Right ventricle myocardium superior (tissue), 1 donor: Measurements from ENCODE around the gene YIF1B. TPM values are rescaled to one million over a fixed set of nuclear protein-coding genes. Genes with fewer than 3 reads are reported as not detected.

Experiments used
- ATAC-seq: fragments of 200-7000 bp; cut with Tn5 transposase; one replicate; pipeline ENCODE4 v1.9.1; 2020; ENCODE audit warnings: mild to moderate bottlenecking; ENCODE audit not compliant: poor library complexity
- DNase-seq: peaks from one replicate; pipeline ENCODE4 v3.0.0-alpha.2; 2020
- intact Hi-C: fragments of 100-400 bp; cut with DNase I; formaldehyde crosslinking; loops from one replicate; pipeline ENCODE4 v1.11.2; 2022
- total RNA-seq: library from RNA; stranded (reverse); fragmentation: NEBNext Ultra II Directional; extraction: Animal tissue kit (Norgen Biotek cat#: 25700); gene quantifications from one replicate; pipeline ENCODE4 v1.2.1, GENCODE V29; 2021
- donor health status: DM: no; HTN: yes; CAD: no; lungs with severe emphysema.

The YIF1B gene
- total RNA-seq, 1 donor from 2014 or later: 31.3 TPM

DNA sequence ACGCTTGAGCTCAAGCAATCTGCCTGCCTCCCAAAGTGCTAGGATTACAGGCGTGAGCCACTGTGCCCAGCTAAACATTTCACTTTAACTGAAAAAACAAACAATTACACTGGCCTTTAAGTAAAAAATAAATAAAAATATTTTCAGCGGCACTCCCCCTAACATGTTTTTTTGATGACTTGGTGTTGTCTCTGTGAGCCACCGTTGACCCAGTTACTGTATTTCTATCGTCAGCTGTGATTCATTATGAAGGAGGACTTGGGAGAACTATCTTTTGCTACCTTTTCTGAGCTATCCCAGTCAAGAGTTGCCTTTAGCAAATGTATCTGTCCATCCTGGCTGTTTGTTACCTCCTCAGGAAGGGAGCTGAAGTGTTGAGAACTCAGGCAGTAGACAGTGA, 30.2 kb downstream of the YIF1B start:
- ATAC-seq: no peak
- intact Hi-C loops: no loop called here

DNA sequence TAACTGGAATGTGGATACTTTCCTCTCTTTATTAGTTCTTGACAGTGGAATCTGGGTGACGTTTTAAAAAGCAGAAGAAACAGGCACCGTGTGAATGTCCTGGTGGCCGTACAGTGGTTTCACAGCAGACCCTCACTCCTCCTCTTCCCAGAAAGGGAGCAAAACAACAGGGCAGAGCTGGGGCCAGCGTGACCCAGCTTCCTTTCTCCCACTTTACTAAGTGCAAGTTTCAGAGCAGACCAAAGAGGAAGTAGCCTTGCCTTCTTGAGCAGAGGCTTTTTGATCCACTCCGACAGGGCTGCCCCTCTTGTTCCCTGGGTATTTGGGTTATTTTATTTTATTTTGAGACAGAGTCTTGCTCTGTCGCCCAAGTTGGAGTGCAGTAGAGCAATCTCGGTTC, 31.3 kb downstream of the YIF1B start:
- intact Hi-C loops: no loop called here
- peak; percentile 26 for ATAC-seq
- DNase-seq: no peak

More for the DNA sequence above, 30.2 kb downstream of the YIF1B start:
- no peak for DNase-seq

DNA sequence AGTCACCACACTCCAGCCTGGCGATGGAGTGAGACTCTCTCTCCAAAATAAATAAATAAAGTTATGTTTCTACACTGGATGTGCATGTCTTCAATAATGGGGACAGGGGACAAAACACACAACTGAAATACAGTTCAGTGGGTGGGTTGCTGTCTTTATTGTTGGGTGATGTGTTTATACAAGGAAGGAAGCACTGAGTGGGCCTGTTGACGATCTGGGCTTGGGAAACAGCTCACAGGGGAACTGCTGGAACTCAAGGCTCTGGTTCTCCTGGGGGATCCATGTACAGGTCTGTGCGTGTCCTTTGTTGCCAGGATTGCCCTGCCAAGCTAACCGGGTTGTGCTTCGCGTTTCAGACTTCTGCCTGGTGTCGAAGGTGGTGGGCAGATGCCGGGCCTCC, 32.5 kb downstream of the YIF1B start:
- intact Hi-C loops: no loop called here
- DNase-seq (no peak), ATAC-seq (no peak)

DNA sequence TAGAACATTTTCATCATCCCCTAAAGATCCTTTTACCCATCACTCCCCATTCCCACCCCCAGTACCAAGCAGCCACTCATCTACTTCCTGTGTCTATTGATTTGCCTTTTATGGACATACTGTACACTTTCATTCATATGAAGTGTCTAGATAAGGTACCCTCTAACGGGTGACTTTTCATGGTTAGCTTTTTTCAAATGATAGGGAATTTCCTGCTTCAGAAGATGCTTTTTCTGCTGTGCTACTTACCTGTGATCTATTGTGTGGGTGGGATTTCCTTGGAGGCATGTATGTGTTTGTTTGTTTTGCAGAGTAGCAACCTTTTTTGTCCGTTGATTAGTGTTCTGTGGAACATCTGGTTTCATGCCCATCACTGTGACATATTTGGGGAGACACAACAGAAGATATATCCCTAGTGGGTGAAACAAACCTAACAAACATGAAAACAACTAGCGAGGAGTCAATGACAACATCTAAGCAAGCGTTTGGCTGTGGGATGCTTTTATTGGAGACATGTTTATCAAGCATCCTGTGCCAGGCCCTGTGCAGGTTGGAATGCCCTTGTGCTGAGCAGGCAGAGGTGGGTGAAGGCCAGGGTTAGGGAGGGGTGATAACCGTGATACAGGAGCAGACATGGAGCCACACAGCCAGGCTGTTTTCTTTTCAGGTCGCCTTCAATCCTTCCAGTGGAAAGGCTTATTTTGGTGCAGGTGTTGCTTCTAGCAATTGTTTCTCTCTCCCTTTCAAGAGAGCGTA, 33.8 kb downstream of the YIF1B start:
- no peak for DNase-seq
- intact Hi-C loops: no loop called here
- ATAC-seq: no peak

DNA sequence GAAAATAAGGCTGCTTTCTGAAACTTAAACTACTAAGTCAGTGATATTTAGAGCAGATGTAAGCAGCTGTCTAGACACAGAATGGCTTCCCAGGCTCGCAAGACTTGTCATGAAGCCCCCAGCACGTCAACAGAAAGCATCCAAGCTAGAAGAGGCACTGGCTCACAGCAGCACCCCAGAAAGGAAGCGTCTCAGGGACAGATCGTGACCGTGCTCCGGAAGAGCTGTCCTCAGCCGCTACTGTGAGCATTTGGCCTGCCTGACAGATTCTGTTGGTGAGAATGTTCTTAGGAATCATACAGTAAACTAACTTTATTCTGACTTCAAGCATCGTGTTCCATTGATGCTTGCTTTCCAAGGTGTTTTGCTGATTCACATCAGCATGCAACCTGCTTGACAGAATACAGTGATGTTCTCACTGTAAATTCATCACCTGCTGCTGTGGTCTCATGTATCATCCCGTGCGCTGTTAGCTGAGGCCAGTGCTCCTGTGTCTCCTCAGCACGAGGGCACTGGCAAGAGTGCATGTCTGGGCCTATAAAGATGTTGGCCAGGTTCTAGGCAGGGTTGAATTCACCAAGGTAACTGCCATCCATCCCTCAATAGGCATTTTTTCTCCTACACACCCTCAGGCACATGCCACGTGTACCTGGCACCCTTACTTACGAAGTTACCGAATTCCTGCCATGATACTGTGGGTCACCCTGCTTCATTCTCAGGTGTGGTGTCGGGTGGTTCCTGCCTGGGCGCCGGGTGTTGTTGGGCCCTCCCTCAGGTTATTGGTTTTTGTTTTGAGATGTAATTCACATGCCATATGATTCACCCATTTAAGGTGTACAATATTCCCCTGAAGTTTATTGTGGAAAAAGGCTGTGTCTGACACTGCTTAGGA, 35.5 kb downstream of the YIF1B start:
- intact Hi-C loops: no loop called here

DNA sequence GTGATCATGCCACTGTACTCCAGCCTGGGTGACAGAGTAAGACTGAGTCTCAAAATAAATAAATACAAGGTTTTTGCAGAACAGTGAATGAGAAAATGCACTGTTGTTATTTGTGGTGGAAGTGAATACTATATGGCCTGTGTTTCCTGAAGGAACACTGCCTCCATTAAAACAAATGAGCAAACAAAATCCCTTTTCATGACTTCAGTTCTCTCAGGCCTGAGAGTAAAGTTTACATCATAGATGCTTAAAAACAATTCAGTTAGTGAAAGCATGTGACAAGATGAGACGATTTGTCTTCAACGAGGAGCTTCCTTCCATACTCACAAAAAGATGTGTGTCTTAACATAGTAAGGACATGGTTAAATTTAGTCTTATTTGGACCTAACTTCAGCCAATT, 37.0 kb downstream of the YIF1B start:
- intact Hi-C loops: loop anchor here (5.0 kb wide), 1 partner anchor 39 kb away; the partner anchor contains the start of genes KCNK6 and YIF1B
- DNase-seq (no peak), ATAC-seq (no peak)

More for the DNA sequence above, 35.5 kb downstream of the YIF1B start:
- ATAC-seq (no peak), DNase-seq (no peak)

DNA sequence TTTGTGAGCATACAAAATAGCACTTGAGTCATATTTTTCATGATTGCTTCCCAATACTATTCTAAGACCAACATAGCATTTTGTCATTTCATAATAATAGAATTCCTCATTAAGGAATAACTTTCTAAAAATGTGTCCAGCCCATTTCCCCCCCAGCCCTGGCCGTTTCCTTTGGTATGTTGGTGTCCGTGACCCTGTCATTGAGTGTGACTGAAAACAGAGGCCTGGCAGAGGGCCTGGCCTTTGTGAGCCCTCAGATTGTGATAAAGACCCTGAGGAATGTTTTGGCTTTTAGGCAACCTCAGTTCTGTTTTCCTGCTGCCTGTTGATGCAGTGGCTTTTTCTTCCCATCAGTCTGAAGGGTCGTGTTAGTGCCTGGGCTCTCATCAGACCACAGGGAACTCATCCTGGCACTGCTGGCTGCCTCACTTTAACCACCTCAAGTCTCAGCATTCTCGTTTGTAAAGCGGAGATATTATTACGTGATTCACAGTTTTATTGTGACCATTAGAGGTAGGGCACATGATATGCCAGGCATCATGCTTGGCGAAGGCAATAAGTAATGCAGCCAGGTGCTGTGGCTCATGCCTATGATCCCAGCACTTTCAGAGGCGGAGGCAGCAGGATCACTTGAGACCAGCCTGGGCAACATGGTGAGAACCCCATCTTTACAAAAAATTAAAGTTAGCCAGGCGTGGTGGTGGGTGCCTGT, 37.6 kb downstream of the YIF1B start:
- intact Hi-C loops: loop anchor here (5.0 kb wide), 1 partner anchor 39 kb away; the partner anchor contains the start of genes KCNK6 and YIF1B
- ATAC-seq: peak; percentile 85
- DNase-seq: peak; percentile 81

DNA sequence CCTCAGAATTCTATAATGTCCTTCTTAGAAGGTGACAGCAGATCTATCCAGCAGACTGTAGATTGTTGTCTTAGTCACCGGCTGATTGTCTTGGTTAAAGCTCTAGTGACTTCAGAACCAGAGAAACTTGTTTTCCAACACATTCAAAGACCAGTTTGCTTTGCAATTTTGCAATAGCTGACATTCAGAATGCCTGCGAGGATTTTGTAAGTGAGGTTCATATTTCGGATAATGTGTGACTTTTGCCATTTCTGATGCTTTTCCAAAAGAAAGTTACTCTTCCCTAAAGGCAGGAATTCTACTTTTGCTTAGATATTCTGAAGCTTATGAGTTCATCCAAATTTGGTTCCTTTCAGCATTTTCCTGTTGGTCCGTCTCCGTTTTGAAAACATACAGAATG, 38.2 kb downstream of the YIF1B start:
- ATAC-seq: no peak
- DNase-seq: no peak
- intact Hi-C loops: loop anchor here (5.0 kb wide), 1 partner anchor 40 kb away; the partner anchor contains the start of genes KCNK6 and YIF1B

DNA sequence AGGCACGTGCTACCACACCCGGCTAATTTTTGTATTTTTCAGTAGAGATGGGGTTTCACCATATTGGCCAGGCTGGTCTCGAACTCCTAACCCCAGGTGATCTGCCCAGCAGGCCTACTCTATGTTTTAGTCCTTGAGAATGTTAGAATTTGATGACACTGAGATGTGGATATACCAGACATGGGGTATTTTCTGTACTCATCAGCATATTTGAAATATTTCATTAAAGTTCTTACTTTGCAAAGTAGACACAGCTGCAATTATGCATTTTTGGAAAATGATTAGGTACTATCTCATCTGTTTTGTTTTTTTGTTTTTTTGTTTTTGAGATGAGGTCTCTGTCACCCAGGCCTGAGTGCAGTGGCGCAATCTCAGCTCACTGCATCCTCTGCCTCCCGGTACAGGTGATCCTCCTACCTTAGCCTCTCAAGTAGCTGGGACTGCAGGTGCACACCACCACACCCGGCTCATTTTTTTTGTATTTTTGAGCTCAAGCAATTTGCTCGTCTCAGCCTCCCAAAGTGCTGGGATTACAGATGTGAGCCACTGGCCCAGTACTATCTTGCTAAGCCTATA, 38.7 kb downstream of the YIF1B start:
- no peak for DNase-seq
- intact Hi-C loops: loop anchor here (5.0 kb wide), 1 partner anchor 40 kb away; the partner anchor contains the start of genes KCNK6 and YIF1B
- no peak for ATAC-seq

DNA sequence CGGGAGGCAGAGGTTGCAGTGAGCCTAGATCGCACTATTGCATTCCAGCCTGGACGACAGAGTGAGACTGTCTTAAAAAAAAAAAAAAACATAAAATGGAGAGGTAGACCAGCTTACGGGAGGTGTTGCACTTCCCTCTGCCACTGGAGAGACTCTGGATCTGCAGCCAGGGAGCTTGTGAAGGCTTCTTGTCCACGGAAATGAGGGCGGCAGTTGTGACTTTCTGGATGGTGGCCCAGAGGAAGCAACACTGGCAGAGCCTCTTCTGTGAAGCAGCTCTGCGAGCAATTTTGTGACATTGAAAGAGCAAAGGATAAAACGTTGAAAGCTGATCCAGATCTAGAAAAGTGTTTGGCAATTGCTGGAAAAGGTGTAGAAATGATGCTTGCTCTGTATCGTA, 41.0 kb downstream of the YIF1B start:
- intact Hi-C loops: loop anchor here (5.0 kb wide), 1 partner anchor 43 kb away; the partner anchor contains the start of genes KCNK6 and YIF1B
- ATAC-seq (peak; percentile 55), DNase-seq (peak; percentile 64)

DNA sequence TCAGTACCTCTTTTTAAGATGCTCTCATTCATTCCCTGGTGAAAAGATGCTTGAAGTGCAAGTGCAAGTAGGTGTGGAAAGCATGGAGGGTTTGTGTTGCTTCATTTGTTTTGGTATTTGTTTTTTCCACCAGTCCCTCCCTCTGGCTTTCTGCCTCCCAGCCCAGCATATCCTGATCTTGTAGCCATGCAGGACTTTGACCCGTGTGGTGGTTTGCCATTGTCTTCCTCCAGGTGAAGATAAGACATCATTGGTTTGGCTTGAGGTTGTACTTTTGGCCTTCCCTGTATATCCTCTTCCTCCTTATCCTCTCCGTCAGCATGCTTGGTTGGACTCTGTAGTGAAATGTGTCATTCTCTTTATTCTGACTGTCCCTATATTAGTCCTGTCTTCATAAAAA, 42.2 kb downstream of the YIF1B start:
- intact Hi-C loops: no loop called here
- DNase-seq (no peak), ATAC-seq (no peak)

DNA sequence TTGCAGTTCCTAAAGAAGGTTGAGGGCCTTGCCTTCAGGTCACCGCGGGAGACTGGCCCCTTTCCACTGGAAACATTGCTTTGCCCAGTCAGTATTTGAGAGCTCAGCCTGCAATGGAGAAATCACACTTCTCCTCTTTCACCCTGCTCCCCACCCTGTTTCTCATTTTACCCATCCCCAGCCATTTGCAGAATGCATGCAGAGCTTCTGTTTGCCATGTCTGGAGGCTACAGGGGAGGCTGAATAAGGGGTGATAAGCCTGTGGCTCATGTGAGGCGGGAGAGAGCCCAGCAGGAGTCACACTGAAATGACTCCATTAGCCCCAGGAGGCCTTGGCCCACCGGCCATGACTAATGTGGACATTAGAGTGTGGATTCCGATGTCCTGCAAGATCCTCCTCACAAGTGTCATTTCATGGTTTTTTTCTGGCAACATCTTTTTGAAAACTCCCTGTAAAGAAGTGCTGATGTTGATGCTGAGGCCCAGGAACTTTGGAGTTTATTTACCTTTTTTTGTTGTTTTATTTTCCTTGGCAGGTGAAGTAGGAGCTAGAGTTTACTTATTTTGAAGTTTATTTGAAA, 45.1 kb downstream of the YIF1B start:
- ATAC-seq: no peak
- no peak for DNase-seq
- intact Hi-C loops: no loop called here

DNA sequence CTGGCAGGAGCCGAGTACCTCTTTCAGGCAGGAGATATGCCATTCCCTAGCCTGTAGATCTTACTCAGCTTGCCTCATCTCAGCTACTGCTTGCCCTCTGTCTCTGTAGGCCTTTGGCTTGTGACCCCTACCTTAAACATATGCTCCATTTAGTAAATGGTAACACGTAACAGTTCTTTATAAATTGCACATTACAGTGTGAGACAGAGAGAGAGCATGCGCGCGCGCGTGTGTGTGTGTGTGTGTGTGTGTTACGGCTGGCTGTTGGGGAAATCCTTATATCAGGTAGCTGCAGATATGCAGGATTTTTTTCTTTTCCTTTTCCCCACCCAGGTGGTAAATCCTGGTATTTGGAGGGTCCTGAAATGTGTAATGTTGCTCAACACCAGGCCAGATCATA, 47.2 kb downstream of the YIF1B start:
- ATAC-seq: no peak
- DNase-seq: no peak
- intact Hi-C loops: no loop called here

DNA sequence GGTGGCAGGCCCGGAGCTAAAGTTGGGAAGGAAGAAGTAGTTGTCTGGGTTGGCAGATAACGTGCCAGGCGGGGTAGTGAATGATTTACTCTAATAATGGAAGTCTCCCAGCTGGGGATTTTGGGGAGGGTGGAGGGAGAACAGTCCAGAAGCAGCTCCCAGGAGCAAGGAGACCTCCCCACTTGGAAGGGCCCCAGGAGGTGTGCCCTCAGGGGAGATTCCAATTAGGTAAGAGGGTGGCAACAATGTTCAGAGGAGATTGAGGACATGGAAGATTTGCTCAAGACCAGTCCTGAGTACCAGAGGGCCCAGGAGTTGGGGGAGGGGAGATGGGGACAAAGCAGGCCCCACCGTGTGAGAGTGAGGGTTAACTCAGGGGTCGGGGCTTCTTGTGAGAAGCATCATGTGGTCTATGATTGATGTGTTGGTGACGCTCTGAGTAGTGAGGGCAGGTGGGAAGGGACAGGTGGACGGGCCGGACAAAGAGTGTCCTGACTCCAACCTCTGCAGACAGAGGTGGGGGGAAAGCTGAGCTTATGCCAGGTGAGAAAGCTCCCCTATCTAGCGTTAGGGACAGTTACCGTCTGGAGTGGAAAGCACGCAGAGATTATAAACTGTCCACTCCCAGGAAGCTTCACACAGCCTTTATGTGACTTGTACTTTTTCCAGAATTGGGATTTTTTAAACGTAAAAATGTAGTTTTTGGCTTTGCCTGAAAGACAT, 47.8 kb downstream of the YIF1B start:
- intact Hi-C loops: no loop called here
- DNase-seq (no peak), ATAC-seq (no peak)

DNA sequence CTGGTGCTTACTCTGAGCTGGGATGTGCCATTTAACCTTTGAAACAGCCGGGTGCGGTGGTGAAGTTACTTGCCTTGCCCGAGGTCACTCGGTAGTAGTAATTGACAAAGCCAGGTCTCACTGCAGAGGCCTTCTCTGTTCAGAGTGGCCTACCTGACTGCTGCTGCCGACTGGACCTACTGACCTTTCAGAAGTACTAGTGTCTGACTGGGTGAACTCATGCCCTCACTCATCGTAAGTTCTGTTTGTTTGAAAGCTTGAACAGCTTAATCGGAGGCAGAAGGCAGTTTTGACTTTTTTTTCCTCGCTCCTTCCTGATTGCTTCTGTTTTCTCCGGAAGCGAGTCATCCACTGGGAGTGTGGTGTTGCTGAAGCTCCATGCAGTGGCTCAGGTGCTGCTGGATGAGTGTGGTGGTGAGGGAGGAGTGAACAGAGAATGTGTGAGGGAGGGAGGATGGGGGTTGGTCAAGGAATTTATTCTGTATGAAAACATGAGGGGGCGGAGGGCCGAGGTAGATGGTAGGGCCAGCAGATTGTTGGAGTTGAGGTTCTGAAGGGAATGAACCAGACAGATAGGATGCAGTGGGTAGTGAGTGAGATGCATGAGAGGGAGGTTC, 48.7 kb downstream of the YIF1B start:
- intact Hi-C loops: no loop called here
- DNase-seq: no peak

DNA sequence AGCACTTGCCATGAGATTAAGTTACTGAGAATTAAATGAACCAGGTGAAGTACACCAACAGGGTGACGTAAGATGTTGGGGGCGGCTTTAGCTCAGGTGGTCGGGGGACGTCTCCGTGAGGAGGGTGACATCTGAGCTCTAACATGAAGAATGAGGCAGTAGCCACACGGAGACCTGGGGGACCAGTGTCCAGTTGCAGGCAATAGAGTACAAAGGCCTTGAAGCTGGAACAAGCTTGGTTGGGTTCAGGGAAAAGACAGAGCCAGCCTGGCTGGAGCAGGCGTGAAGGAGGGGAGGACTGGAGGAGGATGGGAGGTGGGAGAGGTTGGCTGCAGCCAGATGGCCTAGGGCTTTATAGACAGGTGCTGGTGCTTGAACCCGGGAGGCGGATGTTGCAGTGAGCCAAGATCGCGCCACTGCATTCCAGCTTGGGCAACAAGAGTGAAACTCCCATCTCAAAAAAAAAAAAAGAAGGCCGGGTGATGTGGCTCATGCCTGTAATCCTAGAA, 49.8 kb downstream of the YIF1B start:
- DNase-seq (no peak), ATAC-seq (no peak)
- intact Hi-C loops: no loop called here

More for the DNA sequence above, 48.7 kb downstream of the YIF1B start:
- no peak for ATAC-seq
